ENCODE results near the gene PRKCZ.
"Not testable (repeated sequence)": the region's sequence is repeated elsewhere in the genome, so short reads cannot be mapped to it uniquely, and the experiment has no call there.

Gene PRKCZ

DNA sequence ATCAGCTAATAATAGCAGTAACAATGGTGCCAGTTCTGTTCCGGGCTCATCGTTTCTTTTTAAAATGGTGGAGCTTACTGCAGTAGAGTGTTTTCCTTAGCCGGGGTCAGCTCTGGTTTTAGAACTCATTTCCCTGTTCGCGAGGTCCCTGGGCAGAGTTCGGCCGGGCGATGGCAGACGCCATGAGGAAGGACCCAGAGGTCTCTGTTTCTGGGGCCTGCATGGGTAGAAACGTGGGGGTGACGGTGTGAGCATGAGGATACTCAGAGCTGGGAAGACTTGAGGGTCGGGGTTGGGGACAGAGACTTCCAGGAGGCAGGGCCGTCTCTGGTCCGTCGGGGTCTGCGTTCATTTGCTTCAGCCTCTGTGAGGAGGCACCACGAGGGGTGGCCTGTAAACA, 38.8 kb downstream of the PRKCZ start:
- no peak for DNase-seq

DNA sequence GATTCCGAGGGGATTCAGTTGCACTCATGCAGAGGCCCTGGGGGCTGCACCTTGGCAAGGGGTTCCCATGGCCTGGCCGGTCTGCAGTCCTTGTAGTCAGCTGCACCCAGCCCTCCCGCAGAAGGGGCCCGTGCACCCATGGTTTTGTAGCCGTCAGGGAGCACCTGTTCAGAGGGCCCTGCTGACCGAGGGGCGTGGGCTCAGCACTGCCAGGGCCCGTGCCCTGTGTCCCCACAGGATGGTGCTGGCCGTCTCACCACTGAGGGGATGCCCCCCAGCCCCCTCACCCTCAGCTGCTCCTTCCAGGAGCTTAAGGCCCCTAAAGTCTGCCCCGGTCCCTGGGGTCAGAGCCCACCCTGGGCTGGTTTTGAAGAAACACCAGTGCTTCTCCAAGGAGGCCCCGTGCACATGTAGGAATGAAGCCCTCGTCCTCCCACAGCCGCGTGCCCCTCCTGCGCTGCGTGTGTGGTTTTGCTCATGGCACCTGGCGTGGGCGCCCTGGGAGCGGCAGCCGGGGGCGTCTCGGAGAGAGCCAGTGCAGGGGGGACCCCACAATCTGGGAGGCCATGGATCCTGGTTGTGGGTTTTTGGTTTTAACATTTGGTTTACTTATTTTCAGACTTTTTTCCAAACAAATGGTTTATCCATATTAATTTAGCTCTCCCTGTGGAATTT, 40.1 kb downstream of the PRKCZ start:
- no peak for DNase-seq

DNA sequence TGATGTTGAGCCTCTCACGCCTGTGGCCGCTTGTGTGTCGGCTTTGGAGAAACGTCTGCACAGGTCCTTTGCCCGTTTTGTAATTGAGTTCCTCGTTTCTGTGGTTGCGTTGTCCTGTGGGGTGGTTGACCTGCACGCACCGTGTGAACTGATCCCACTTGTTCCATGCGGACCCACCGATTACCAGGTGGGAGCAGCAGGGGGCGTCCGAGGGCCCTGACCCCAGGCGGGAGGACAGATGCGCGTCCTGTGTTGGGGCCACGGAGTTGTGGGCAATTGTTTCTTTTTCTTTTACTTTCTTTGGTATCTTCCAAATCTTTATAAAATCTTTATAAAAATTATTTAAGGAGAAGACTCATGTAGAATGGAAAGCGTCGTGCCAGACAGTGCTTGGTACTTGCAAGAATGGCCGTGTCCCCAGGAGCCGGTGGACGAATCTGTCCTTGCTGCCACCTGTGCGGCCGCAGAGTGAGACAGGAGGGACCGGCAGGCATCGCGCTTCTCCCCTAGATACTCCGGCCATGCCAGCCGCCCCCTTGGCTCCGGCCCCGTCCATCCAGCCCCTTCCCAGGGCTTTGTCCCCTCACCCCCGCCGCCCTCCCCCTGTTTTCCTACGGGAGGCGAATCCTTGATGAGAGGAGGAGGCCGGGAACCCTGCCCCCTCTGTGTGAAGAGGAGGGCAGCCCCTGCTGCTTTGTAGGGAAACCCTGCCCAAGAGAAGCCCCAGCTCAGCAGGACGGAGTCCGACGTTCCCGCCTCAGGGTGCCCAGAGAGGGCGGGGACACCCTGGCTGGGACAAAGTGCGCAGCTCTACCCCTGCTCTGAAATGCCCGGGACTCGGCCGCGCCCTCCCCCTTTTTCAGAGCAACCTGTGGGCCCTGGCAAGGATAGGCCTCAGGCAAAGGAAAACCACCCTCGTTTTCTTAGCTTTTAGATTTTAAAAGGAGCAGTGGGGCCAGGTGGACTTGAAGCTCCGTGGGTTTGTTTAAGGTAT, 41.7 kb downstream of the PRKCZ start:
- peak; percentile 80 for DNase-seq

DNA sequence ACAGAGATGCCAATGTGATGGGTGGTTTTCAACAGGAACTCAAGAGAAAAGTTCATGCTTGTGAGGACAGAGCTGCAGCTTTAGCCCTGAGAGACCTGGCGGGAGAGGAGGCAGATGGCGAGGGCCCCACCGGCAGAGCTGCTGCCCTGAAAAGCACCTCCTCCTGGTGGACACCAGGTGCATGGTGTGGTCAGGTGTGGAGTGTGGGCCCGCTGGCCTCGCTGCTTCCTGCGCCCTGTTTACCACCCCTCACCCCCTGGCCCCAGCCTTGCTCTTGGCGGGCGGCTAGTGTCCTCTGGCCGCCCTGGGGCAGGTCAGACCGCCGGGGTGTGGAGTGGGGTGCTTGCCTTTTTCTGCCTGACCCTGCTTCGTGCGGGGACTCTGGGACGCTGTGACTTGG, 42.8 kb downstream of the PRKCZ start:
- DNase-seq = no peak

DNA sequence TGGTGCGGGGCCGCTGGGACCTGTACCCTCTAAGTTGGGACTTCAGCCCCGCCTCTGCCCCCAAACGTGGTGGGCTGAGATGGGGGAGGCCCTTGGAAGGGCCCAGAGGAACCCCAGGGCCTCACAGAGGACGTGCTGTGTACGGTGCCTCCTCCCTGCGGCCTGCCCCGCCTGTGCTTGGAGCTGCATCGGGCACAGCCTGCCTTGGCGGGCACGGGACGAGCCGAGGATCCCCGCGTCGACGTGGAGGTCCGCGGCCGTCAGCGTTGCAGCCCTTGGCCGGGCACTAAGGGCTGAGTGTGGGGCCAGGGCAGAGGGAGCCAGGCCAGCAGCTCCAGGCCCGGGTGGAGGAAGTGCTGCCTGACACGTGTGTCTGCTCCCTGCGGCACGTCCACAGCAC, 43.4 kb downstream of the PRKCZ start:
- DNase-seq = no peak

DNA sequence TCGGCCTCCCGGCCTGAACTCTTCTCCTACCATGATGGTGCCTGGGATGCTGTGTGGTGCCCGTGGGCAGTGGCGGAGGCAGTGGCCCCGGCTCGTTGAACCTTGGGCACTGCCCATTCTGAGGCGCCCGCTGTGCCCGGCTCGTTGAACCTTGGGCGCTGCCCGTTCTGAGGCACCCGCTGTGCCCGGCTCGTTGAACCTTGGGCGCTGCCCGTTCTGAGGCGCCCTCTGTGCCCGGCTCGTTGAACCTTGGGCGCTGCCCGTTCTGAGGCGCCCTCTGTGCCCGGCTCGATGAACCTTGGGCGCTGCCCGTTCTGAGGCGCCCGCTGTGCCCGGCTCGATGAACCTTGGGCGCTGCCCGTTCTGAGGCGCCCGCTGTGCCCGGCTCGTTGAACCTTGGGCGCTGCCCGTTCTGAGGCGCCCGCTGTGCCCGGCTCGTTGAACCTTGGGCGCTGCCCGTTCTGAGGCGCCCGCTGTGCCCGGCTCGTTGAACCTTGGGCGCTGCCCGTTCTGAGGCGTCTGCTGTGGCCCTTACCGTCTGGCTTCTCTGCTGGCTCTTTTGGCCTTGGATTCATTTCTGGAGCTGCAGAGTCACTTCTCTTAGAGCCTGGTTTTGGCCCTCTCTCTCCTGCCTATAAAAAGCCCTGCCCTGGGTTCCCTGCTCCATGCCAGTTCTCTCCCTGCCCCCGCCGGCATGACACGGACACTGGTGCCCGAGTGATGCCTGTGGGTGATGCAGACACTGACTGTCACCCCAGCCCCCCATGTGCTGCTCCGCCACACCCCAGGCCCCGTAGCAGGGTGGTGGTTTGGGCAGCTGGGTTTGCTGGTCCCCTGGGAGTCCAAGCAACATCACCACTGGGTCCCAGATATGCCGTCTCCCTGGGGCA, 44.3 kb downstream of the PRKCZ start:
- not testable (repeated sequence) for DNase-seq

DNA sequence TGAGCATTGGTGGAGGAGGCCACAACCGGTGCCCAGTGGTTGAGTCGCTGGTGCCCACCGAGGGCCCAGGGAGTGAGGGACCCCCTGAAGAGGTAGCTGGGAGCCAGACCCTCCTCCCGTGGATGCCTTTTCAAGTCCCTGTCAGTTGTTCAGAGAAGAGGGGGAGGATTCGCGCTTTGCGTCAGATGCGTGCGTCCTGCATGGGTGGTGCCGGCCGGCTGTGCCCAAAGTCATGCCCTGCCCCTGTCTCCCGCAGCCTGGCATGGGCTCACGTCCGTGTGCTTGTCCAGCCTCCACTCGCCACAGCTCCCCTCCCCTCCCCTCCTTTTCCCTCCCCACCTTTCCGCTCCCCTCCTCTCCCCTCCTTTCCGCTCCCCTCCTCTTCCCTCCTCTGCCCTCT, 45.2 kb downstream of the PRKCZ start:
- no peak for DNase-seq

DNA sequence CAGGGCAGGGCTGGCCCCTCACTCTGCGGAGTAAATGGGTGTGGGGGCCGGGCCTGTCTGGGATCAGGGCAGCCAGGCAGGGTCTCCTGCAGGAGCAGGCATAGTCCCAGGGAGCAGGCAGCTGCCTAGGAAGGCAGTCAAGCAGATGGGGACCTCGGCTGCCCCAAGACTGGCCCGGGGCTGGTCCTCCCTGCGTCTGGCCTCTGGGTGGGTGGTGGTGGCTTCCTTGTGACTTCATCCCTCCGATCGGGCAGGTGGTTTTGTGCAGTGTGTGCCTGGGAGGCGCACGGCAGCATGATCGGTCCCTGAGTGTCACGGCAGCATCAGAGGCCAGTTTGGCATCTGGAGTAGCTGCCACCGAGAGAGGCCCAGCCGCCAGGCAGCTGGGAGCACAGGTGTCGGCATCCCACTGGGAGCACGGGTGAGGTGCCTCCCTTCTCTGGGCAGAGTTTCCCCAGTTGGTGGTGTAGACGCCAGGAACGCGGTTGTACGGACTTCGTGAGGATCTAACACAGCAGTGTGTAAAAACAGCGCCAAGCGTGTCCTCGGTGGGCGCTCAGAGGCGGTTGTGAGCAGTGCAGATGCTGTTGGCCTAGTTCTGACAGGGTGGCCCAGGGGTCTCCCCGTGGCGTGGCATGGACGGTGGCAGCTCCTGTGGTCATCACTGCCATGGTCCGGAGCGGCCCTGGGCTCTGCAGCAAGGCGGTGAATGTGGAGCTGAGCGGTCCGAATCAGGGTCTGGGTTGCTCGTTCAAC, 45.9 kb downstream of the PRKCZ start:
- no peak for DNase-seq

DNA sequence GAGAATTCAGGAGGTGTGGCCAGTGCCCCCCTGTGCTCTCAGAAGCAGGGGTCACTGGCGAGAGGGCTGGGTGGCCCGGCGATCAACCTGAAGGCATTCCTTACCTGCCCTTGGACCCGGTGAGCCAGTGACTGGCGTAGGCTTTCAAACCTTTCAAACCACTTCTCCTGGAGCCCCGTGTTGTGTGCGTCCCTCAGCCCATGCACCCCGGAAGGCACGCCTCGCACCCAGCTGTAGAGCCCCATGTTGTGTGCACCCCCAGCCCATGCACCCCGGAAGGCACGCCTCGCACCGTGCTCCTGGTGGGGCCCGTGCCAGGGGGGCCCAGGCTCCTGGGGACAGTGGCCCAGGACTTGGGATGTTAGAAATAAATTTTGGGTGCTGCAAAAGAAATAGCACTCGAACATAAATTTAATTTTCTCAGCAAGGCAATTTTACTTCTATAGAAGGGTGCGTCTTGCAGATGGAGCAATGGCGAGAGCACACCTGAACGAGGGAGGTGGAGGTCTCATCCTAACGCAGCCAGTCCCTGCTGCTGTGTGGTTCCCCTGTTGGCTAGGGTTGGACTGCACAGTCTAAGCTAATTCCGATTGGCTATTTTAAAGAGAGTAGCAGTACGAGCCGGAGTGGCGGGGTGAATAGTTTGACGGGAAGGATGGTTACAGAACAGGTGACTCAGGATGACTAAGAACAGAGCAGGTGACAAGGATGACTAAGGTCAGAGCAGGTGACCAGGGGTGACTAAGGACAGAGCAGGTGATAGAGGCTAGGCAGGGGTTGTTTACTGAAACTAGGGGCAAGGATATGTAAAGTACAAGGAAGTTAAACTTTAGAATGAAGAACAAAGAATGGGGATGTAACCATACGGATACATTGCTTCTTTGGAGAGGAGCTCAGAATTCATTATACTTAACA, 47.4 kb downstream of the PRKCZ start:
- no peak for DNase-seq

DNA sequence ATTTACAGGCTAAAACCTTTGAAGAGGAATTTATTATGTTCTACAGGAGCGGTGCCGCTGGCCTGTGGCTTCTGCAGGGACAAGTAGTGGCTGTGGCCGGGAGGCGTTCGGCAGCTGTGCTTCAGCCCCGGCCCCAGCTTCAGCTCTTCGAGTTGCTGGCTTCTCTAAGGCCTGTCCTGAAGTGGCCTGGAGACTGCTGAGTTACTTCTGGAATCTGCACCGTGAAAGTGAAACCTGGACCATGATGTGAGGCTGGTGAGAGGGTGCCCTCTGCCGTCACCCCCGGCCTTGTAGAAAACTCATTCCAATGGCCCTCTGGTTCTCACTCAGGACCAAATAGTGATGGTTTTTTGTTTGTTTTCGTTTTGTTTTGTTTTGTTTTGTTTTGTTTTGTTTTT, 48.1 kb downstream of the PRKCZ start:
- no peak for DNase-seq

DNA sequence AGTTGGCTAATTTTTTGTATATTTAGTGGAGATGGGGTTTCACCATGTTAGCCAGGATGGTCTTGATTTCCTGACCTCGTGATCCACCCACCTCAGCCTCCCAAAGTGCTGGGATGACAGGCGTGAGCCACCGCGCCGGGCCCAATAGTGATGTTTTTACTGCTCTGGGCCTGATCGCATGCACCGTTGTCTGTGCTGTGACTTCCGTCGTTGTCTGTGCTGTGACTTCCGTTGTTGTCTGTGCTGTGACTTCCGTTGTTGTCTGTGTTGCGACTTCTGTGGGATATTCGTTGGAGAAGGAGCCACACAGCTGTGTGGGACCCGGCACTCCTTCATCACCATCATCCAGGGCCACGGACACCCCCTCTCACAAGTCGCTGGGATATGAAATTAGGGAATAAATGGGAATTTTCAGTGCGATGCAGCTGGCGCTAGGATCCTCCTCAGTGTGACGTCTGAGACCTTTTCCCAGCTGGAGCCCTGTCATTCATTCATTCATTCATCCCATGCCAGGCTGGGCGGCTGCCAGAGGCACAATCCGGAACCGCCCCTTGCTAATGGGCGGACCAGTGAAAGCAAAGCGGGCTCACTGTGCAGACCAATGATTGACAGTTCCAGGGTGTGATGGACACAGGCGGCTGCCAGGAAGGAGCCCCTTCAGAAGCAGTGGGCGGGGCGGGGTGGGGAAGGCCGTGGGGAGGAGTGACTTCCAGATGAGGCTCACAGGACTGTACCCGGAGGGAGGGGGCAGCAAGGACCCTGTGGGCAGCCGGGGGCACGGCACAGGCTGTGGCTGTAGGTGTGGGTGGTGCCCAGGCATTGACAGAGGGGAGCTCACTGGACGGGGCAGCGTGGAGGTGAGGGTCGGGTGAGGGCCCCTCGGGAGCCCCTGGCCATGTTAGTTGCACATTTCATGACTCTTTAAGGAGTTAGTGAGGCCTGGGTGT, 48.9 kb downstream of the PRKCZ start:
- DNase-seq = no peak

DNA sequence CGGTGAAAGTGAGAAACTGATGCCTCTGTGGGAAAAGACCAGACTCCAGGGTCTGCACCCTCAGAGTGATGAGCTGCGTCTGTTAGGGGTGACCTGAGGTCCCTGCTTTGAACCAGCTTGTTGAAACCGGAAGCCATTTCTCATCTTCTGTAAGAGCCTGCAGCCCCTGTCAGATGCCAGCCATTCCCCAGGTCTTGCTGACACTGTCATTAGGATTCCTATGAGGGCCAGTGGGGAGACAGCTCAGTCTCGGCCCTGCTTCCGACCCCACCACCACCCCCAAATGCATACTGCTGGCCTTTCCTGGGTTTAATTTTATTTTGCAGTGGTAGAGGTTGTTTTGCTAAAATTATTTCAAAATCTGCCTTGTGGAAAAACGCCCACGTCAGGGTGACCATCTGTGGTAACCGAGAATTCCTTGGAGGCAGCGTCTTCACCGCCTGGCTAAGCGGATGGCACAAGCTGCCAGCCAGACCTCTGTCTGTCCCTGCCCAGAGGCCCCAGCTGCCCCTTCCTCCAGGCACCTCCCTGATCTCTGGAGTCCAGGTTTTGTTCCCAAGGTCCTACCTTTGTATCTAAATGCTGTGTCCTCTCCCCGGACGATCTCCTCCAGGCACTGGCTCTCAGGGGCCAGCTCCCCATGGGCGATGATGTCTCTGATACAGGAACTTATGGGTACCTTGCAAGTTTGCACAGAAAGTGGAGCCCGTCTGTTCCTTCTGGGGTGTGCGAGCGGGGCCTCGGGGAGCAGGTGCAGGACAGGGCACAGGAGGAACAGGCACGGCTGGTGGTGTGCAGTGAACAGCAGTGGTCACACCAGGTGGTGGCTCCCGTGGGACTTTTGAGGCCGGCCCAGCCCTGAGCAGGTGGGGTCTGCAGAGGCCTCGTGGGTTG, 49.9 kb downstream of the PRKCZ start:
- DNase-seq = no peak

DNA sequence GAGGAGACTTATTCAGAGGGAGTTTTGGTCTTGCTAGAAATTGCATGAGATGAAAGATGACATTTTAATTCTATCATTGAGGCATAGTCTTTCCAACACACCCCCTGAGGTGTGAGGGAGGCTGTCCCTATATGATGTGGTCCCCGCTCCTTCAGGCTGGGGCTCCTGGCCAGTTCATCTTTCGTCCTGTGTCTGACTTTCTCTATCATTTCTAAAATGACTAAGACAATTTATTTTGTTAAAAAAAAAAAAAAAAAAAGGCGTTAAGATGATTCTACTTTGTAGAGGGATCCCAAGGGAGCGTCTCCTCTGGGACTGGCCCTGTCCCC, 50.5 kb downstream of the PRKCZ start:
- DNase-seq = no peak

DNA sequence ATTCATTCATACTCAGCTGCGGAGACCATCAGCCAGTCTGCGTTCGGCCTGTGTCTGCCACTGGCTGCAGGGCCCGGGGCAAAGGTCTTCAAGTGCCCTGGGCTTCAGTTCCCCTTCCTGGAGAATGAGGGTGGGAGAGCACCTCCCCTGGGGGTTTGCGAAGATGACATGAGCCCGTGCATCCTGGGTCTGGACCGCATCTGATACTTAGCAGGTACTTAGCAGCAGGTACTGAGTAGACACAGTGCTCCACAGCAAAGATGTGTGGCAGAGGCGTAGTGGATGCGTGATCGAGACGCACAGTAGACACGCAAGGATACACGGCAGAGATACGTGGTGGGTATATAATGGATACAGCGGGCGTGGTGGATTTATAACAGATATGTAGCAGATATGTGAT, 51.3 kb downstream of the PRKCZ start:
- no peak for DNase-seq

DNA sequence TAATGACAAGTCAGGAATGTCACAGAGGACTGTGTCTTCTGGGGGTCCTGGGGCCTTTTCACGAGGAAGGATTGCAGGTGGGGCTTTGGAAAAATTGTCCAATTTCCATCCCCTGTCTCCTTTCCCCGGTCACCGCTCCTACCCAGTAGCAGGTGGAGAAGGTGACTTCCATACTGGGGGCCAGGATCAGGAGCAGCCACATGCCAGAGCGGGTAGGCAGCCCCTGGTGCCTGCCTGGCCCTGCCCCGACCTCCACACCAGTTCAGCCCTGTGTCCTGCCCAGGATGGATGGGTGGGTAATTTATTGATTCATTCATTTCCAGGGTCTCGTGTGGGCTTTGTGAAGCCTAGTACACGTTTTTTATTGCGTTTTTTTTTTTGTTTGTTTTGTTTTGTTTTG, 51.7 kb downstream of the PRKCZ start:
- DNase-seq = no peak

DNA sequence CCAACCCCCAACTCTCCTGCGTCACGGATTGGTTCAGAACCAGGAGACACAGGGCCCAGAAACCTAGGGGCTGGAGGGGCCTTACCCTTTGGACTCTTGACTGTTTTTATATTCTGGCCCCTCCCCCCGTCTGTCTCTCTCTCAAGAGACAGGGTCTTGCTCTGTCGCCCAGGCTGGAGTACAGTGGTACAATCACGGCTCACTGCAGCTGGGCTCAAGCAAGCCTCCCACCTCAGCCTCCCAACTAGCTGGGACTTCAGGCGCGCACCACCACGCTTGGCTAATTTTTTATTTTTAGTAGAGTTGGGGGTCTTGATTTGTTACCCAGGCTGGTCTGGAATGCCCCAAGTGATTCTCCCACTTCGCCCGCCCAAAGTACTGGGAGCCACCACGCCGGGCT, 52.5 kb downstream of the PRKCZ start:
- no peak for DNase-seq

DNA sequence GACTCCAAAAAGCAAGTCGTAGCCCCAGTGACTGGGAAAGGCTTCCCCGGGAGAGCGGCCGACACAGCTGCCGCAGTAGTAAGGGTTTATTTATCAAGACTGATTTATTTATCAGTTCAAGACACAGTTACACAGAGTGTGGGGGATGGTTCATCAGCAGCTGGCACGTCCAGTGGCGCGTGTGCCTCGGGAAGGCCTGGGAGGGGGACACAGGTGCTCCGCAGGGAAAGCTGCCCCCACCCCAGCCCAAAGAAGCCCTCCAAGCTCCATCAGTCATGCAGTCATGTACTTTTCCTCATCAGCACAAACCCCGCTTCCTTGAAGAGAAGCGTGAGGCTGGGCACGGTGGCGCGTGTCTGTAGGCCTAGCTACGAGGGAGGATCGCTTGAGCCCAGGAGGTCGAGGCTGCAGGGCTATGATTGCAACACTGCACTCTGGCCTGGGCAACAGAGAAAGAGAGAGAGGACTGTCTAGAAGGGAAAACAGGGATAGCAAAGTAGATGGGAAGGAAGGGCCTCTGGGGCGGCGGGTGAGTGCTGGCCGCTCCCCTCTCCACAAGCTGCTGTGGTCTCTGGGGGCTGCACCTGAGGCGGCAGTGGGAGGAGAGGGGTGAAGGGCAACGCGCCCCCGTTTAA, 53.2 kb downstream of the PRKCZ start:
- DNase-seq = no peak

DNA sequence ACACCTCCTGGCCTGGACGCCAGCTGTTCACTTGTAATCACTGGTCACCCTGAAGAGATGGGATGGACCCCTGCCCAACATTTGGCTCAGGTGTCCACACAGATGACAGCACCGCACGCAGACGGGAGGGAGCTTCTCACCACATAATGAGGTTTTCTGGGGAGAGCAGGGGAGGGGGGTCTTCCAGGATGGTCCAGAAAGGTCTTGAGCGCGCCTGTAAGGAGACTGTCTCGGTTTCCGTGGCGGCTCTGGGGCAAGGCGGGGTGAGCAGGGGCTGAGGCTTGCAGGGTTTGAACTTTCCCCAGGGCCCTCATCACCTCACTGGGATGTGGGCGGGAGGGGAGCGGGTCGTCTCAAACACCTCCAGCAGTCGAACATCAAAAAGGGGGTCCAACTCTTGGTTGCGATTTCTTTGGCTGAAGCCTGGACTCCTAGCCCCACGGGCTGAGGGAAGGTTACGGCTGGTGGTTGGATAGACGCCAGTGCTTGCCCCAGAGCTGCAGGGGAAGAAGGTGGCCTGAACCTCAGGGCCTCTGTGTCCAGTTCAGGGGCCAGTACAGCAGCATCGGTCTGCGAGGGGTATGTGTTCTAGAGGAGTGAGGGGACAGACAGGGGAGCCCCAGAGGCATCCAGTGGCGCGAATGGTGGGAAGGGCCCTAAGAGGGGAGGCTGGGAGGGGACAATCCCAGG, 53.8 kb downstream of the PRKCZ start:
- DNase-seq = no peak

Measured in activated effector memory CD4-positive, alpha-beta T cell treated with anti-CD3 and anti-CD28 coated beads, Interleukin-2, amount 50 U/mL, for 16 hours (primary cell).